Panc1 (cell line): ENCODE measurements around the gene LDB2. TPM values are rescaled to one million over a fixed set of nuclear protein-coding genes. Genes with fewer than 3 reads are reported as not detected.
"Not testable (repeated sequence)": the region's sequence is repeated elsewhere in the genome, so short reads cannot be mapped to it uniquely, and the experiment has no call there.

Experiments used
- ATAC-seq: fragments of 200-7000 bp; cut with Tn5 transposase; 2 replicates; pipeline ENCODE4 v1.9.1; 2020; ENCODE audit warnings: mild to moderate bottlenecking, moderate library complexity
- BruUV-seq: library from RNA; stranded (reverse); fragments of 400-500 nt; replicated peaks from 2 replicates; lab custom pipeline; 2021; lab: Mats Ljungman, UMichigan
- CTCF ChIA-PET: fragments of 300-600 bp; sonication (Branson Sonifier 250); formaldehyde crosslinking; loops from one replicate; lab custom pipeline; 2022; ENCODE audit warnings: antibody characterized with exemption; lab: Charles Lee
- POLR2A ChIA-PET: fragments of 300-600 bp; sonication (Branson Sonifier 250); formaldehyde crosslinking; loops from one replicate; lab custom pipeline; 2022; ENCODE audit warnings: antibody characterized with exemption; lab: Charles Lee
- DNase-seq: peaks from one replicate; pipeline ENCODE4 v3.0.0-alpha.2; 2010; ENCODE audit warnings: low read depth, low spot score
- H3K27ac ChIP-seq: 2 replicates; pipeline ENCODE4 v1.5.1; 2011; ENCODE audit warnings: mild to moderate bottlenecking, low read length, inconsistent platforms
- H3K27me3 ChIP-seq: fragments of 200-500 bp; sonication (Bioruptor generic); 2 replicates; pipeline ENCODE4 v1.6.0; 2014; ENCODE audit warnings: low read length, inconsistent platforms; ENCODE audit not compliant: control insufficient read depth, insufficient read depth
- H3K36me3 ChIP-seq: fragments of 200-500 bp; sonication (Bioruptor generic); 2 replicates; pipeline ENCODE4 v1.5.1; 2014; ENCODE audit warnings: inconsistent platforms, mild to moderate bottlenecking, low read length, moderate library complexity; ENCODE audit not compliant: control insufficient read depth, insufficient read depth
- H3K4me1 ChIP-seq: 2 replicates; pipeline ENCODE4 v1.5.1; 2011; ENCODE audit warnings: inconsistent platforms, mild to moderate bottlenecking, low read length, moderate library complexity; ENCODE audit not compliant: control insufficient read depth, insufficient read depth
- H3K4me3 ChIP-seq, 2 experiments: 2 replicates each; pipeline ENCODE4 v1.5.1; 2011 to 2012; ENCODE audit warnings: low read depth in 2 of 2, low read length in 2 of 2, mild to moderate bottlenecking in 2 of 2, inconsistent platforms in 1 of 2, moderate library complexity in 1 of 2
- H3K9me3 ChIP-seq: fragments of 200-500 bp; sonication (Bioruptor generic); 2 replicates; pipeline ENCODE4 v1.5.1; 2014; ENCODE audit warnings: low read depth, mild to moderate bottlenecking, inconsistent platforms, low read length, moderate library complexity; ENCODE audit not compliant: control insufficient read depth, insufficient read depth
- POLR2AphosphoS5 ChIP-seq: IDR thresholded peaks from 2 replicates; pipeline ENCODE4 v1.6.1; 2012; ENCODE audit warnings: mild to moderate bottlenecking, low read depth, low read length, moderate library complexity
- REST ChIP-seq, 2 experiments: IDR thresholded peaks; 2 replicates each; pipeline ENCODE4 v1.6.1; 2011 to 2012; ENCODE audit warnings: low read depth in 2 of 2, control low read depth in 1 of 2, low read length in 1 of 2, mild to moderate bottlenecking in 1 of 2, moderate library complexity in 1 of 2; ENCODE audit not compliant: insufficient read depth in 1 of 2
- SIN3A ChIP-seq: IDR thresholded peaks from 2 replicates; pipeline ENCODE4 v1.6.1; 2012; ENCODE audit warnings: low read depth, mild to moderate bottlenecking, low read length, moderate library complexity, borderline replicate concordance; ENCODE audit not compliant: insufficient read depth
- TCF7L2 ChIP-seq: IDR thresholded peaks from 2 replicates; pipeline ENCODE4 v1.6.1; 2011; ENCODE audit warnings: mild to moderate bottlenecking, low read depth, low read length, inconsistent platforms
- in situ Hi-C: cut with HindIII; loops from 2 replicates; pipeline ENCODE4 v1.10.0; 2016; ENCODE audit warnings: low sequenced_read_pairs, low pct_unique_long_range_greater_than_20kb
- intact Hi-C: fragments of 100-400 bp; cut with micrococcal nuclease; formaldehyde crosslinking; loops from one replicate; pipeline ENCODE4 v1.10.0; 2022; ENCODE audit not compliant: unreplicated experiment
- total RNA-seq: library from RNA; stranded (reverse); gene quantifications from one replicate; pipeline ENCODE4 v1.2.1, GENCODE V29; 2021; ENCODE audit not compliant: unreplicated experiment
- TF ChIP-seq, protein P1 (sequence below): fragments of 450-650 bp; IDR thresholded peaks from 2 replicates; pipeline ENCODE4 v1.5.1; 2017; ENCODE audit warnings: mild to moderate bottlenecking

Gene LDB2
- total RNA-seq, 1 experiment from 2014 or later, result not detected

DNA sequence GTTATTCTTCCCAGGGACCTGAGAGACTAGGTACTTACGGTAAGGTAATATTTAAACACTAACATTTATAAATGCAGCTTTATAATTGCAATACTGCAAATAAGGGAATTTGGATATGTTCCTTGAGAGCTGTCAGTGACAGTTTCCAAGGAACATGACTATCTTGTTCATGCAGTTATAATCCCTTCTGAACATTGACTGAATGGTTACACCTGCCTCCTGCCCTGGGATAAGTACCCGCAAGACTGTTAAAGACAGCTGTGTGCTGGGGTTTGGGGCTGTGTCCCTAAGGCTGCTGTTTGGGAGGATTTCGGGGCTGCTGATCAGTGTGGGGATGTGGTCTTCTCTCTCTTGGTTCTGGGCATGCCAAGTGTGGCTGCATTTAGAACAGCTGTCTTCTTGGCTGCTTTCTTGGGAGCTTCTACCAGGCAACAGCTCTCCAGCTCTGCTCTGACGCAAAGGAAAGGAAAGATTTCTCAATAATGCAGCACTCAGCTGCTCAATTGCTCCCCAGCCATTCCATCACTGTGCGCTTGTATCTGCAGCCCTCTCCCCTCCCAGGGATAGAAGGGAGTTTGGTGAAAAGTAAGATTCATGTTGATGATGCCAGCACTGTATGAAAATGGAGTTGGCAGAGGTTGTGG is 373.4 kb downstream of the LDB2 start:
- Histone ChIP-seq H3K27me3 (no peaks in the 10 kb centered on the region), H3K4me1 (no peaks in the 10 kb centered on the region), H3K36me3 (no peaks in the 10 kb centered on the region), H3K27ac (no peak overlapping the region), H3K4me3 (no peak overlapping the region), H3K9me3 (no peaks in the 10 kb centered on the region)
- no TSS peak for BruUV-seq
- ATAC-seq, result no peak
- CTCF ChIA-PET, result no interaction called here
- POLR2A ChIA-PET, result no interaction called here
- no peak for DNase-seq
- intact Hi-C loops, result no loop called here
- no peak for TF ChIP-seq TCF7L2
- in situ Hi-C loops, result no loop called here

DNA sequence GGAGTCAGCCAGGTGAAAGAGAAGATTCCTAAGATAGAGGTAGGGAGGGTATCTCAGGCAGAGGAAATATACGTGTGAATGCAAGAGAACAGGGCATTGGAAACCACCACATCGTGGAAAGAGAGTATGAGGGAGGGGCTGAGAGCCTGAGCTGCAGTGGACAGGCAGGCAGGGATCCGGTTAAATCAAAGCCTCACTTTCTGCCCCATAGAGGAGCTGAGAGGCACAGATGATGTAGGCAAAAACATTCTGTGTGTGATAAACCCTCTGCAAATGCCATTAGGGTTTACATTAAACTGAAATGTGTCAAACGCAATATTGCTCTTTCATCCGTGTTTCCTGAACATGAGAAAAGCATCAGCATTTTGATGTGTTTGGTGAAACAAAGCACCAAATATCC is 374.0 kb downstream of the LDB2 start:
- in situ Hi-C loops, result no loop called here
- TF ChIP-seq REST (IDR thresholded peaks at IDR 0.05; ENCODE audit: insufficient read depth in 1 of 2, low read depth in 2 of 2, low read length in 1 of 2), result no peak
- TF ChIP-seq, protein P1, sequence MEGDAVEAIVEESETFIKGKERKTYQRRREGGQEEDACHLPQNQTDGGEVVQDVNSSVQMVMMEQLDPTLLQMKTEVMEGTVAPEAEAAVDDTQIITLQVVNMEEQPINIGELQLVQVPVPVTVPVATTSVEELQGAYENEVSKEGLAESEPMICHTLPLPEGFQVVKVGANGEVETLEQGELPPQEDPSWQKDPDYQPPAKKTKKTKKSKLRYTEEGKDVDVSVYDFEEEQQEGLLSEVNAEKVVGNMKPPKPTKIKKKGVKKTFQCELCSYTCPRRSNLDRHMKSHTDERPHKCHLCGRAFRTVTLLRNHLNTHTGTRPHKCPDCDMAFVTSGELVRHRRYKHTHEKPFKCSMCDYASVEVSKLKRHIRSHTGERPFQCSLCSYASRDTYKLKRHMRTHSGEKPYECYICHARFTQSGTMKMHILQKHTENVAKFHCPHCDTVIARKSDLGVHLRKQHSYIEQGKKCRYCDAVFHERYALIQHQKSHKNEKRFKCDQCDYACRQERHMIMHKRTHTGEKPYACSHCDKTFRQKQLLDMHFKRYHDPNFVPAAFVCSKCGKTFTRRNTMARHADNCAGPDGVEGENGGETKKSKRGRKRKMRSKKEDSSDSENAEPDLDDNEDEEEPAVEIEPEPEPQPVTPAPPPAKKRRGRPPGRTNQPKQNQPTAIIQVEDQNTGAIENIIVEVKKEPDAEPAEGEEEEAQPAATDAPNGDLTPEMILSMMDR, result no peak
- no peak for TF ChIP-seq SIN3A
- TF ChIP-seq POLR2AphosphoS5, result no peak
- no peak for TF ChIP-seq TCF7L2
- Histone ChIP-seq H3K4me3 (no peak overlapping the region), H3K27ac (no peak overlapping the region), H3K9me3 (no peaks in the 10 kb centered on the region), H3K4me1 (no peaks in the 10 kb centered on the region), H3K27me3 (no peaks in the 10 kb centered on the region), H3K36me3 (no peaks in the 10 kb centered on the region)
- ATAC-seq (no peak), DNase-seq (no peak)
- no TSS peak for BruUV-seq
- intact Hi-C loops, result no loop called here
- ChIA-PET CTCF (no interaction called here), POLR2A (no interaction called here)

GRCh38 chr4:16523526-16523925 is 374.9 kb downstream of the LDB2 start:
- H3K36me3 ChIP-seq, H3K27ac ChIP-seq, CTCF ChIA-PET, H3K9me3 ChIP-seq, intact Hi-C loops, BruUV-seq, in situ Hi-C loops, ATAC-seq, DNase-seq, H3K4me1 ChIP-seq, H3K27me3 ChIP-seq, POLR2A ChIA-PET, H3K4me3 ChIP-seq: not testable (repeated sequence)
